ENCODE results near the gene KCNG4.

The KCNG4 gene

GRCh38 chr16:84194470-84195200, 45.2 kb downstream of the KCNG4 start:
- no peak for TF ChIP-seq CTCF (IDR thresholded peaks at IDR 0.05; ENCODE audit: extremely low read depth, insufficient read depth, missing control alignments)
- peak; percentile 57 for DNase-seq (ENCODE audit: low spot score)
- in situ Hi-C loops (cut with MboI; ENCODE audit: low pct_unique_long_range_greater_than_20kb, low sequenced_read_pairs, unreplicated experiment): no loop called here

- no peak for DNase-seq (ENCODE audit: low spot score)
- no peak for TF ChIP-seq CTCF (IDR thresholded peaks at IDR 0.05; ENCODE audit: extremely low read depth, insufficient read depth, missing control alignments)
- in situ Hi-C loops (cut with MboI; ENCODE audit: low pct_unique_long_range_greater_than_20kb, low sequenced_read_pairs, unreplicated experiment): no loop called here
Observed at GRCh38 chr16:84194018-84194417, 45.8 kb downstream of the KCNG4 start.

- in situ Hi-C loops (cut with MboI; ENCODE audit: low pct_unique_long_range_greater_than_20kb, low sequenced_read_pairs, unreplicated experiment): no loop called here
- no peak for TF ChIP-seq CTCF (IDR thresholded peaks at IDR 0.05; ENCODE audit: extremely low read depth, insufficient read depth, missing control alignments)
Observed at GRCh38 chr16:84193480-84193879, 46.3 kb downstream of the KCNG4 start.

GRCh38 chr16:84191466-84191865, 48.3 kb downstream of the KCNG4 start:
- in situ Hi-C loops (cut with MboI; ENCODE audit: low pct_unique_long_range_greater_than_20kb, low sequenced_read_pairs, unreplicated experiment): no loop called here
- no peak for DNase-seq (ENCODE audit: low spot score)
- no peak for TF ChIP-seq CTCF (IDR thresholded peaks at IDR 0.05; ENCODE audit: extremely low read depth, insufficient read depth, missing control alignments)

More at GRCh38 chr16:84193480-84193879, 46.3 kb downstream of the KCNG4 start:
- DNase-seq (ENCODE audit: low spot score): no peak

- TF ChIP-seq CTCF (IDR thresholded peaks at IDR 0.05; ENCODE audit: extremely low read depth, insufficient read depth, missing control alignments): no peak
Observed at GRCh38 chr16:84190731-84191388, 49.0 kb downstream of the KCNG4 start, which contains the start of gene ADAD2. TSS of gene ADAD2 (plus strand) at chr16:84191157. CDS start at chr16:84191231, 74 bp downstream.

GRCh38 chr16:84186685-84187437, 53.0 kb downstream of the KCNG4 start, which contains the start of gene TAF1C:
TSS of gene TAF1C (minus strand) at chr16:84187057. CDS start at chr16:84184988, 2,069 bp downstream.
- in situ Hi-C loops (cut with MboI; ENCODE audit: low pct_unique_long_range_greater_than_20kb, low sequenced_read_pairs, unreplicated experiment): no loop called here
- DNase-seq (ENCODE audit: low spot score): peak; percentile 98
- TF ChIP-seq CTCF (IDR thresholded peaks at IDR 0.05; ENCODE audit: extremely low read depth, insufficient read depth, missing control alignments): peak; percentile 94

More at GRCh38 chr16:84190731-84191388, 49.0 kb downstream of the KCNG4 start, which contains the start of gene ADAD2:
- in situ Hi-C loops (cut with MboI; ENCODE audit: low pct_unique_long_range_greater_than_20kb, low sequenced_read_pairs, unreplicated experiment): no loop called here
- no peak for DNase-seq (ENCODE audit: low spot score)

All from GM13977 (cell line).